ENCODE results near the gene HDAC4.

HDAC4 gene

DNA sequence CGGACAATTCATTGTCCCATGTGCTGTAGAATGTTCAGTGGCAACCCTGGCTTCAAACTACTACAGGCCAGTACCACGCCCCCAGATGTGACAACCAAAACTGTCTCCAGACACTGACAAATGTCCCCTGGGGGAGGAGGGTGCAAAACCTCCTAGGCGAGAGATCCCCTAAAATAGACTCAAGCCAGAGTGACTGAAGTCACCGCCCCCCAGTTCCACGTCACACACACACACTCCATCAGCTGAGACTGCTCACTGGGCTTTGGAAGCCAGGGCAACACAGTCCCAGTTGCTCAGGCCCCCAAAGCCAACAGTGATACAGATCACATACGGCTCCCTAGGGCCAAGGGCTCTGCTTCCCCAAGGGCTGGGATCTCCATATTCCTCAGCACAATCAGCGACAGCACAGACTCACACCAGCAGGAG lies 19.1 kb downstream of the HDAC4 start:
- peak; percentile 17 for DNase-seq

DNA sequence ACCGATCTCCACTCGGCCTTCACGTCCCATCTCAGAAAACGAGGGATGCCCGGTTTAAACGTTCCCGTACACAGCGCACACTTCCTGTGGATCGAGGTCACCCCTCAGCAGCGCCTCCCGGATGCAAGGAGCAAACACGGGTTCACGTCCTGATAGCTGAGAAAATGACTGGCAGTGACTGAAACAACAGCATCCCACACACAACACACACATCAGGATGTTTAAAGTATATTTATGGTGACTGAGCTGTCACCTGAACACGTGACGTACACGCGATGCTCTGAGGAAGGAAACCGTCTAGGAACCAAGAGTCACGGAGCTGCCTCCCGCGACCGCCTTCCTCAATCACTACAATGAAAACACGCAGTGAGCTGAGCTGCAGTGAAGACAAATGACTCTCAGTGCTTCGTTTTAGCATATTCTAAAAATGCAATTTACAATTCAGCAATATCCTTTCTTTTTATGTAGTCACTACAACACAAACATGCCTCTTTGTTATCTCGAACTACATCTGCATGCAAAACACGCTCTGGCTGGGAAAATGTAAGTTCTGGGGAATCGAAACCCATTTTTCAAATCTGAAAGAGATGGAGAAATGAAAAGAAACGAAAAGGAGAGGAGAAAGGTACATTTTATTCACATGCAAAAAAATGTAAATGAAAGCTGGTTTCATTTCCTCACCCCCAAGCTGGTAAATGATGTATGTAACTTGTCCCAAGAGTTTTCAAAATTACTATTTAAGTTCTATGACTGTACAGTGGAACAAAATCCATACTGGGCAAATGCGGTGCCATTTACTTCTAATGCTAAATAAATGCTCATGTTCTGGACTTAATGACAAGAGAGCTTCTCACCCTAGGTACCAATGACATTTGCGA lies 19.8 kb downstream of the HDAC4 start:
- DNase-seq = peak; percentile 70

DNA sequence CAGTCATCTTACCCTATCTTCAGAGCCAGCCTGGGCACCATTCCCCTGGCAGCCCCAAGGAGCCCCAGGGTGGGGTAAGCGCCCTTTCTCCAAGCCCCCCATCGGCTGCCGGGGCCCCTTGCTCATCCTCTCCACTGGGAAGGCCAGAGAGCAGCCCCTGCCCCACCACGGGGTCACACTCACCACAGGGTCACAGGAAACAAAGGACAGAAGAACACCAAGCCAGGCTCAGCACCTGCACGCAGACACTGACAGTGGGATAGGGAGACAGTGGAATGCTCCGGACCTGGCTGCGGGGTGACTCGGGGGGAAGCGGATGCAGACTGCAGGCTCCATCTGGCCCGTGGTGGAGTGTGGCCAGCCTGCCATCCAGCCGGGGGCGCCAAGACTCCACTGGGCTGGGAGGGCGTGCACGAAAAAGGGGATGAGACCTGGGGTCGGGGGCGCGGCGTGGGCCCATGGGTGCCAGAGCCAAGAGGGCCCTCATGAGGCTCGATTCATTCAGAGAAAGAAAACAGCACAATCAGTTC lies 21.1 kb downstream of the HDAC4 start:
- no peak for DNase-seq

DNA sequence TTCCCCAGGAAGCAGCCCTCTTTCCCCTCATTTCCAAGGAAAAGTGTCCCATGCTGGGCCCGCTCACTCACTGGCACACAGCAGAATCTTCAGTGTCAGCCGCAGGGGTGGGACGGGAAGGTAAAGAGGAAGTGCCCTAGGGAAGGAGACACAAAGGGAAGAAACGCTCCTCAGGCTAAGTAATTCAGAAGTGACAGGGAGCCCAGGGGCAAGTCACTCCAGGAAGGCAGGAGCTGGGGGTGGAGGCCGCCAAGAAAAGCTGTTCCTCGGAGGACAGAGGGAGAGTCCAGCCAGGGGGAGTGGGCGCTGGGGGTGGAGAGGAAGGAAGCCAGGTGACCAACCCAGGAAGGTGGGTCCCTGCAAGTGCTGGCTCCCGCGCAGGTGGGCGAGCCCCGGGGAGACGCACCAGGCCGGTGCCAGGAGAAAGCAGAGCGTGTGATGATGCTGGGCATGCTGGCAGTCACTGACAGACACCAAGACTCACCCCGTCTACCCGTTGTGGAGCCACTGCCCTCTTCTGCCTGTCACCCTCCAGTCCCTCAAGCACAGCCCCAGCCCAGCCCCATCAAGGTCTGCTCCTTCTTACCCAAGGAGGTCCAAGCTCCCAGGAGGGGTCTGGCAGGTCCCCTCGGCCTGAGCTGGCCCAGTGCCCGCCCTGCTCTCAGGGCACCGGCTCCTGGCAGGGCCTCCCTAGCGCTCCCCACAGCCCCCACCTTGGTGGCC lies 21.7 kb downstream of the HDAC4 start:
- DNase-seq = no peak

DNA sequence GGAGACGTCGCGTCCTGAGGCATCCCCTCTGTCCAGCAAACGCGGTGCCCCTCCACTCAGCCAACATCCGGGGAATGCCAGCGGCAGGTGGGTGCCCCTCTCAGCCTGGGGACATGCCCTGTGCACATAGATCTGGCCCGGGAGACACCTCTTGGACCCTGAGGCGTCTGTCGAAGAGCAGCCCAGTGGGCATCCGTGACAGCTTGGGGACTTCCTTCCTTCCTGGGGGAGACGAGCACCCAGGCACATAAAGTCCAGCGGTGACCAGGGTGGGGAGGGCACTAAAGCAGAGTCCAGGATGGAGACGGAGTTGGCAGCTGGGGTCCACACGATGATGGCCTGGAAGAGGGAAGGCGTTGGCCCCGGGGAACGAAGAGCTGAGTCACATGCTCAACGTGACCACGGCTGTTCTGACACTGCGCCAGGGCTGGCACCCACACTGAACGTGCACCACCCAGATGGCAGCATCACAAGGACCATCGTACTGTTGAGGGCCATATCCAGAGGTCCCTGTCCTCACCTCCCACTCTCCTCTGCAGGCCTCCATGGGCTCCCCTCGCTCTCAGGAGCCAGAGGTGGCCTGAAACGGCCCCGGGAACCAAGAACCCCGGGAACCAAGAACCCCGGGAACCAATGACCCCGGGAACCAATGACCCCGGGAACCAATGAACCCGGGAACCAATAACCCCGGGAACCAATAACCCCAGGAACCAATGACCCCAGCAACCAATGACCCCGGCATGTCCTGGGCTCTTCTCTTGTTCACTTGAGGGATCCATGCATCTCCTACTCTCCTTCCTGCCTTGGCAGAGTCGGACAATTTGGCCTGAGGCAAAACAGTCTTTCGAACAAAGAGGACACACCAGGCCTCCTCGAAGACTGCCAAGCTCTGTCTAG lies 22.6 kb downstream of the HDAC4 start:
- no peak for DNase-seq

DNA sequence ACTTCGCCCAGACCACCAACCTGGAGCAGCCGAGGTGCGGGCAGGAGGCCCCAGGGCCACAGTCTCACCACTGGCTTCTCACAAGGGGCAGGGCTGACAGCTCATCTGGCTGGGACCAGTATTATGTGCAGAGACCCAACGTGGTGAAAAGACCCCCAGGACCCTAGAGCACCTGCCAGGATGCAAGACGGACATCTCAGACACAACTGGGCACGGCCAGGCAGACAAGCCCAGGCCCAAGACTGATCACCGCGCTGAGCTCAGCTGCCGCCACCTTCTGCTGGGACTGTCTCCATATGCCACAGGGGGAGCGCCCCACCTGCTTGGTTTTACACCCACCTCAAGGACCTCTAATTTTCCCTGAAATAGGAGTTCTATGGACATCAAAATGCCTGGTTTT lies 23.2 kb downstream of the HDAC4 start:
- DNase-seq = no peak

DNA sequence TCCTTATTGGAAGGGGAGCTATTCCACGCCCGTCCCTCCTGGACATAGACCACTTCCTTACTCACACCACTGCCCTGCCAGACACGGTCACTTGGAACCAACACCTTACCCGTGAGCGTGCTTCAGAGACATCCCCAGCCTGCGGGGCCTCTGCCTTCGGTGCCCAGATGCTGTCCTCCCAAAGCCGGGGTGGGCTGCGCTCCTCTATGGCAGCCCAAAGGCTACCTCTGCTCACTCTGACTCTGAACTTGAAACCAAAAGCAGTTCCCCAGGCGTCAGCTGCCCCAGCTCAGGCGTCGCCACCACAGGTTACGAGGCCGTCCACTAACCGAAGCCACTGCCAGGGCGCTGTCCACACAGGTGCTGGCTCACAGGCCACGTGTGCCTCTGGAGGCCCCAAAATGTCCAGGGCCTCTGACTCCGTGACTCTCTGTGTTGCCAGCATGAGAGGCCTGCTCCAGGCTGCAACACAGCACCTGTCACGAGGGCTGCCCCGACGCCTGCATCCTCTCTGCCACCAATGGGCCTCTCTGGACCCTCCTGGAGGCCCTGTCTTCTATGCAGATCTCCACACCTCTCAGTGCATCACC lies 23.8 kb downstream of the HDAC4 start:
- DNase-seq = no peak

DNA sequence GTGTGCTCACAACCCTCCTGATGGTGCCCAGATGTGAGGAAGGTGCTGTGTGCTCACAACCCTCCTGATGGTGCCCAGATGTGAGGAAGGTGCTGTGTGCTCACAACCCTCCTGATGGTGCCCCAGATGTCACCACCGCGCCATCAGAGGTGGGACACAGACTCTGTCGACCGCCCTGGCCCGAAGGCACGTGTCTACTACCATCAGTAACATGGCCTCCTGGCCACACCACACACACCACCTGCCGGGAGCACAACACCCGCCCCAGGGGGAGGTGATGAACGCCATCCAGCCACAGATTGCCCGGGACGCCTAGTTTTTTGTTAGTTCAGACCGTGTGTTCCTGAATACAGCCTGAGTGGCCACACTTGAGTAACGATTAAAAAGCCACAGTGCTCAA lies 24.5 kb downstream of the HDAC4 start:
- DNase-seq = no peak

DNA sequence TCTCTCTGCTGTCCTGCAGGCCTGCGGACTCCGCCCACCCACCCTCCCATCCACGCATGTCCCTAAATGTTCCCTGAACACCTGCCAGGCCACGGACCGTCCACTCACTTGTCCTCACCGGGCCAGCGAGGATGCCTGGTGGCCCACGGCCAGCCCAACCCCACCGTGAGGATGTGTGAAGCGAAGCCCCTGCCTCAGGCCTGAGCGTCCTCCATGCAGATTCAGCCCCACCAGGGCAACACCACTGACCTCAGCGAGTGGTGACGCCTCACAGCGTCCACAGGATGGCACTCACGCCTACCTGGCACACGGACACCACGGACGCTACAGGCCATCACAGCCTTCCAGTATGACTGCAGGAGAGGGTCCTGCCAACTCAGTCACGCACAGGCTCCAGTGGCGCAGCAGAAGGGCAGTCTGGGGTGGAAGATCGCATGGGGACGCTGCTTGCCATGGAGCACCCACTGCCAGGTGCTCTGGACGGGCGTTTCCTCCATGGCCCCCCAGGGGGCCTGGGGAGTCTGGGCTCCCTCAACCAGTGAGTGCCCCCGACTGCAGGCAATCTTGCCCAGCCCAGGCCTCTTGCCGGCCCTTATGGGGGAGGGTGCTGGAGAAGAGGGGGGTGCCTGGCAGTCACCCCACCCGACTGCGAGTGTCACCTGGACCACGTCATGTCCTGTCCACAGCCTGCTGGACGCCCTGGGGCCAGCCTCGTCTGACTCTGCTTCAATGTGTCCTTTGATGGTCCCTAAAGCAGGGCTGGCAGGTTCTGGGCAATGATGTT lies 25.4 kb downstream of the HDAC4 start:
- DNase-seq = no peak

DNA sequence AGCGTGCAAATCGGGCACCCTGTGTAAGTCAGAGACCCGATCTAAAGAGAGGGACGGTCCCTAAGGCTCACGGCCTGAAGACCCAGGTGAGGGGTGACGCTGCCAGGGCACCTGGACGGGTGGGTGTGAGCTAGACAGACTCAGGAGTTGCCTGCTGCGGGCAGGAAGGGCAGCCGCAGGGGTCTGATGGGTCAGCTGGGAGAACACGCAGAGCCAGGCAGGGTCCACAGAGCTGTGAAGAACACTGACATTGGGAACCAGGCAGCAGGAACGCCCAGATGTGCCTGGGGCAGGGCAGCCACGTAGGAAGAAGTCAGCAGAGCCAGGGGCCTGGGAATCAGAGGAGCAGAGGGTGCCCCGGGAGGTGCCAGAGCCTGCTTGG lies 25.9 kb downstream of the HDAC4 start:
- DNase-seq = no peak

DNA sequence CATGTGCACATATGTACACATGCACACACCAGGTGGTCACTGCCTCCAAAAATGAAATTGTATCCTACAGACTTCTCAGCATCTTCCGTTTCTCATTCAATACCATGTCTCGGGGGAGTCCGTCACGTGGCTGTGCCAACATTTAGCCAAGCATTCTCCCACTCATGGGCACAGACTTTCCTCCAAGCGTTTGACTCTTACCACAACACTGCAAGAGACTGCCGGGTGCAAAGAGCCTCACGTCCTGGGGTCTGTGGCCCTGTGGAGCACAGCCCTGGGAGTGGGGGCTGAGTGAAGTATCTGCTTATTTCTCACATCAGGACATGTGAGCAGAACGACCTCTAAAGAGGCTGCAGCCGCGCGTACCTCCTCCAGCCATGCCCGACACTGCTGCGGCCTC lies 28.0 kb downstream of the HDAC4 start:
- DNase-seq = no peak

DNA sequence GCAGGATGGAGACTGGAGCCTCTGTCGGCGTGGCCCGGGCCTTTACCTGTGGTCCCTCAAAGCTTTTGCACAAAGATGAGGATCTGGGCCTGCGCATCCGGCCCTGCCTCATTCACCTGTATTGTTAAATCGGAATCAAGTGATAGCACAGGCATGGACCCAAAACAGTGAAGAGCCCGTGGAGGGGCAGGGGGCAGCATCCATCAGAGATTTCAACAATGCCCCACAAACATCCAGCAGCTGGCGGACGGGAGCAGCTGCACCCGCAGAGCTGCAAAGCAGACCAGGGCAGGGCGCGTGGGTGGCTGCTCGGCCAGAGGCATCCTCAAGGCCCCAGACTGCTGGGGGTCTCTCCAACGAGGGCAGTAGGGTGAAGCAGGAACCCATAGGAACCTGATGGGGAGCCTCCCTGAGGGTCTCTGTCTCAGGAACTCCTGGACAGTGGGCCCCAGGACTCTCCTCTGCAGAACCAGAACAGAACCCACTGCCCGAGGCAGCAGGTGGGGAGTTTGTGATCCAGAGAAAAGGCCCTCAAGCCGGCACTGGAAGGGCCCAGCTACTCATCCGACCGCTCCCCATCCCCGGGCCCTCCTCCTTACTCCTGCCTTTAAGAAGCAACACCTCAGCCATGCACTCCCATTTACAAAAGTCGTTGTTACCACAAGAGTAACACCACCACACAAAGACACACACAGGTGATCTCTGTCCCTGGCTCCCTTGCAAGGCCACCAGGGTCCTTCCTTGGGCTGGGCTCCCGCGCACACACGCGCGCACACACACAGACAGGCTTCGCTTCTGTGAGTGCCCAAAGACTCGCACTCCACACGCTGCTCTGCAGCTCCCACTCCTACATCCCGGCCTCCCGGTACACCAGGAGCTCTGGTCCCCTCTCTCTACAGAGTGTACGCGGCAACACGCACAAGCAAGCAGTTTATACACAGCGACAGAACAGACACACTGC lies 28.8 kb downstream of the HDAC4 start:
- no peak for DNase-seq

DNA sequence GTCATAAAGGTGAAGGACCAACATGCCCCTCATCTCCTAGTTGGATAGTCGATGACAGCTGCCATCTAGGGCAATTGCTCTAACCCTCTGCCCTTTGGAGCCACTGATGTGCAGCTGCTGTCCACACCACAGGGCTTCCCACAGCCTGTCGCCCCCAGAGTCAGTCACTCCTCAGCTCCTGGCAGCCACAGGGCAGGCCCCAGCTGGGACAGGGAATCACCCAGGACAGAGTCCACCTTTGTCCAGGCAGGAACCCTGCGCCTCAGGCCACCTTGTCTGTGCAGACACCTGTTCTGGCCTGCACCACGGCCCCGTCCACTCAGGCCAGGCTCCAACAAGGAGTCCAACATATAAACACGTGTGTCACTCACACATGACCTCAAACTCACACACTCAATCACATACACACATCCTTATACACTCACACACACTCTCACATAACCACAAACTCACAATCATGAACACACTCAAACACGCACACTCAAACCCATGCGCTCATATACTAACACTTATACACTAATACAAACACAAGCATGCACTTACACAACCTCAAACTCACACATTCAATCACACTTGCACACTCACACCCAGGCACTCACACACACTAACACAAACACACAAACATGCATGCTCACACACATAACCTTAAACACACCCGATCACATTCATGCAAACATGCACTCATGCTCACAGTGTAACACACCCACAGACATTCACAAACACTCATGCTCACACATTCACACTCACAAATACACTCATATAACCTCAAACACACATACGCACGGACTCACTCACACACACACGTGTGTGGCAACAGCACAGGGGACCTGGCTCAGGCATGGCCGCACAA lies 29.7 kb downstream of the HDAC4 start:
- no peak for DNase-seq

DNA sequence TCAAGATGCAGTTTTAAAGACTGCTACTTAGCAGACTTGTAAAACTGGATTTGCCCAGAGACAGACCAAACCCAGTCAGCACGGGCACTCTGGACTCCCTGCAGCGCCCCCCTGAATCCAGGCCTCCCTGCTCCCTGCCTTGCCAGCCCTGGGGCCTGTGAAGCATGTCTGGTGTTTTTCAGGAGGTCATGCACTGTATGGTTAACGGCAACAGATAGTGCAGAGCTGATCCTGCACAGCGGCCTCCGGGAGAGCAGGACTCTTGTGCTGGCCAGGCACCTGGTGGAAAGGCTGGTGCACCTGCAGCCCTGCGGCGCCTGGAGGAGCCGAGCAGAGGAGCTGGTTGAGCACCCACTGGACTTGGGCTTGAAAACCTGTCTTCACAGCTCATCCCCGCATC lies 30.4 kb downstream of the HDAC4 start:
- DNase-seq = no peak

DNA sequence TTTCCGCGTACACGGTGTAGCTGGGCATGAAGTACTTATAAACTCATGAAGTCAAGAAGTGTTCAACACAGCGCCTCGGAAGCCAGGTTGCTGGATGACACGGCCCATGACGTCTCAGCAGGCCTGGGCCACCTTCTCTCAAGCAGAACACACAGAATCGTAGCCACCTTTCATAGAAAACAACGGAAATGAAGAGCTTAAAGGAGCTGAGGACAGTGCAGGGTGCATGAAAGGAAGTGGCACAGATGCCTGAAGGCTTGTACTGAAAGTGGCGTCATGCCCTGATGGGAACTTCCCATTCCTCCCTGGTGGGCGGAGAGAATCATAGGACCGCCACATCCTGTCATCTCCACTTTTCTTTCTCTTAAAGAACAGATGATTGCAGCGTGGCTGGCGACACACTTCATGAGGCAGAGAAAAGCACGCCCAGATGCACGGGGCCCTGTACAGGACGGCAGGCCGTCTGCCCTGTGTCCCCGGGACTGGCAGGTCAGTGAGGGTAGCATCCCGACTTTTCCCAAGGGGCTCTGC lies 31.1 kb downstream of the HDAC4 start:
- DNase-seq = peak; percentile 81

DNA sequence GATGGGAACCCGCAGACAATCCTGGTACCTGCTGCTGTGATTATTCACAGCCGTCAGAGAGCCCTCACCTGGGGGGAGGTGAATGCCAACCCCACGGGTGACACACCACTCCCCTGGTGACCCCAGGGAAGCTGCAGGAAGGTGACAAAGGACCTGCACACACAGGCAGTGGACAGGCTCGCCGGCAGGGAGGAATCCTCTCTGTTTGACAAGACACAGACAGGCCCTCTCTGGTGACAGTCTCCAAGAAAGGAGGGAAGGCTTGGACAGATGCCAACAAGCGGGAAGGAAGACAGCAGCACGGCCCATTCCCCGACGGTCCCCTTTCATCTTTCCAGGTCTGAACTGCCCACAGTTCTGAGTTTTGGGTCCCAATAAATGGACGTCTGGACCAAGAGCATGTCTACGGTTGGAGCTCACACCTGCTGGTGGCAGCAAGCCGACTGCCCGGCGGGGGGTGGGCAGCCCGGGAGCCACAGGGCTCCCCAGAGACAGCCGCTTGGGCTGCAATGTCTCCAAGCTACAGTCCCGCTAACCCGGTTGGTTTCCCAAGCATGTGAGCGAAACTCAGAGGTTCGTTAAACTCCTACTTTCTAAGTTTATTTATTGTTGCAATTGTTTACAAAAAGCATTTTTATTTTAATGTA lies 31.8 kb downstream of the HDAC4 start:
- no peak for DNase-seq

DNA sequence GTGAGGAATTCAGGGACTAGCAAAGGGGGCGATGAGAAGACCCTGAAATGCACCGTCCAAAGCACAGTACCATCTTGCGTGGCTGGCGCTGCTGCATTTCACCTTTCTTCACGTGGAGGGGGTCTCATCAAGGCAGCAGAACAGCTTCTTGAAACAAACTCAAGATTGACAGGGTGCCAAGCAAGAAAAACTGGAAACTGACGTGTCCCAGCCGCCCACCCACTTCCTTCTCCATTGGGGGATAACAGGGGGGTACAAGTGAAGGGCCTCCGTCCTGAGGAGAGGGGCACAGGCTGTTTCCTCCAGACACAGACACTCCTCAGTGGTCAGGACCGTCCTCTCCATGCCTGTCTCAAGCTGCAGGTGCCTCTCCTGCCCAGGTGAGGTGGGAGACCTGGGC lies 32.5 kb downstream of the HDAC4 start:
- no peak for DNase-seq

DNA sequence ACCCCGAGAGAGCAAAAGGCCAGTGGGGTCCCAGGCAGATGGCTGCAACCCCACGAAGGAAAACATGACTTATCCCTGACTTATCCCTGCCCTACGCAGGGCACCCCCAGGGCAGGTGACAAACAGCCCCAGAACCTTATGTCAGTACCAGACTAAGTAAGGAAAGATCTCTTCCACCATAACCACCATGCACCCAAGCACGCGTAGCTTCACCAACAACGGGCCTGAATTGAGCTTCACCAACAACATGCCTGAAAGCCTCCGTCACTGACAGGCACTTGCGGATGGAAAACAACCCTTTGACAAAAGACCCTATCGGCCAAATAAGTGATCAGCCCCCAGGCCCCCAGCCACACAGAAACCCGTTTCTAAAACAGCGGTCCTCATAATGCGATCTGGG lies 34.1 kb downstream of the HDAC4 start:
- no peak for DNase-seq

Data from activated CD4-positive, alpha-beta T cell treated with anti-CD3 and anti-CD28 coated beads, Interleukin-10, Interleukin-2, amounts not matched to agents 100 ng/mL and 50 ng/mL, durations not matched to agents 16 hours and 8 hours (primary cell).